Suprapubic skin (tissue), 4 donors: ENCODE data around the gene GNB1L. TPM values are rescaled to one million over a fixed set of nuclear protein-coding genes. Genes with fewer than 3 reads are reported as not detected.
A peak's percentile ranks its signal among the peaks of the same experiment; 100 is the strongest.
"Not testable (repeated sequence)": the region's sequence is repeated elsewhere in the genome, so short reads cannot be mapped to it uniquely, and the experiment has no call there.

ENCODE experiments used
- DNase-seq, 2 donors: peaks; one replicate each; pipeline ENCODE4 v3.0.0-alpha.2; 2019; ENCODE audit warnings: low spot score in 2 of 2
- H3K27ac ChIP-seq: fragments of 200-600 bp; sonication (generic); one replicate; pipeline ENCODE4 v1.5.1; 2019
- H3K27me3 ChIP-seq: fragments of 200-600 bp; sonication (generic); one replicate; pipeline ENCODE4 v1.5.1; 2019
- H3K36me3 ChIP-seq: fragments of 200-600 bp; sonication (generic); one replicate; pipeline ENCODE4 v1.5.1; 2019
- H3K4me1 ChIP-seq: fragments of 200-600 bp; sonication (generic); one replicate; pipeline ENCODE4 v1.5.1; 2019
- H3K4me3 ChIP-seq: fragments of 200-600 bp; sonication (generic); one replicate; pipeline ENCODE4 v1.5.1; 2019; ENCODE audit warnings: mild to moderate bottlenecking
- H3K9me3 ChIP-seq: fragments of 200-600 bp; sonication (generic); one replicate; pipeline ENCODE4 v1.5.1; 2019
- EP300 ChIP-seq: sonication (generic); formaldehyde crosslinking; IDR thresholded peaks from one replicate; pipeline ENCODE4 v1.6.1; 2017; ENCODE audit warnings: antibody characterized with exemption
- POLR2A ChIP-seq, 2 donors: fragments of 450-650 bp; IDR thresholded peaks; one replicate each; pipeline ENCODE4 v1.6.1; 2017; ENCODE audit warnings: antibody characterized with exemption in 2 of 2, mild to moderate bottlenecking in 2 of 2, moderate library complexity in 2 of 2
- POLR2AphosphoS5 ChIP-seq, 3 donors: sonication (generic); formaldehyde crosslinking; IDR thresholded peaks; one replicate each; pipeline ENCODE4 v1.6.1; 2017; ENCODE audit warnings: antibody characterized with exemption in 3 of 3
- WGBS: methylation state at CpG from one replicate; pipeline ENCODE4 v1.1.5; 2018; 5-methylcytosine and 5-hydroxymethylcytosine counted together
- total RNA-seq, 4 donors: library from RNA; depleted of rRNA; stranded (reverse); fragments of >200 nt; gene quantifications; one replicate each; pipeline ENCODE4 v1.1.0, GENCODE V29; 2016
- TF ChIP-seq, protein P1 (sequence below), 2 donors: fragments of 200-600 bp in 1 of 2; fragments of 450-650 bp in 1 of 2; sonication (generic) in 1 of 2; IDR thresholded peaks; one replicate each; pipeline ENCODE4 v1.5.1; 2016 to 2019; ENCODE audit warnings: antibody characterized with exemption in 2 of 2, mild to moderate bottlenecking in 1 of 2, moderate library complexity in 1 of 2

The GNB1L gene
- total RNA-seq, 4 donors from 2014 or later, result 6.3 to 14.6 (median 10.9) TPM

DNA sequence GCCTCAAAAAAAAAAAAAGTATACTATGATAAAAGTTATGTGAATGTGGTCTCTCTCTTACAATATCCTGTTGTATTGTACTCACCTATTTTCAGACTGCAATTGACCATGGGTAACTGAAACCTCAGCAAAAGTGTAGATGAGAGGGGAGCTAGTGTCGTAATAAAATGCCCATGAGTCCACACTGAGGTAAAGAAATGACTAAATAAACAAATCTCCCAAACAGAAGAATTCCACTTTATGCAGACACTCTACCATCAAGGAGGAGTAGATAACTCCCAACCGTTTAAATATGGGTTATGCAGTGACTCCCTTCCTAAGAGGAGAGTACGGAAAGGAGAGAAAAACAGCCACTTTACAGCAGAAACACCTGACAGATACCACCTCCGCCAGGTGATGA is 14.6 kb downstream of the GNB1L start:
- peaks cover 33% of the 10 kb centered on the region for H3K4me1 ChIP-seq
- H3K27me3 ChIP-seq, result no peaks in the 10 kb centered on the region
- H3K4me3 ChIP-seq, result no peak overlapping the region
- TF ChIP-seq POLR2A (IDR thresholded peaks at IDR 0.05) (no peak), EP300 (no peak), POLR2AphosphoS5 (IDR thresholded peaks at IDR 0.05) (no peak)
- TF ChIP-seq, protein P1, sequence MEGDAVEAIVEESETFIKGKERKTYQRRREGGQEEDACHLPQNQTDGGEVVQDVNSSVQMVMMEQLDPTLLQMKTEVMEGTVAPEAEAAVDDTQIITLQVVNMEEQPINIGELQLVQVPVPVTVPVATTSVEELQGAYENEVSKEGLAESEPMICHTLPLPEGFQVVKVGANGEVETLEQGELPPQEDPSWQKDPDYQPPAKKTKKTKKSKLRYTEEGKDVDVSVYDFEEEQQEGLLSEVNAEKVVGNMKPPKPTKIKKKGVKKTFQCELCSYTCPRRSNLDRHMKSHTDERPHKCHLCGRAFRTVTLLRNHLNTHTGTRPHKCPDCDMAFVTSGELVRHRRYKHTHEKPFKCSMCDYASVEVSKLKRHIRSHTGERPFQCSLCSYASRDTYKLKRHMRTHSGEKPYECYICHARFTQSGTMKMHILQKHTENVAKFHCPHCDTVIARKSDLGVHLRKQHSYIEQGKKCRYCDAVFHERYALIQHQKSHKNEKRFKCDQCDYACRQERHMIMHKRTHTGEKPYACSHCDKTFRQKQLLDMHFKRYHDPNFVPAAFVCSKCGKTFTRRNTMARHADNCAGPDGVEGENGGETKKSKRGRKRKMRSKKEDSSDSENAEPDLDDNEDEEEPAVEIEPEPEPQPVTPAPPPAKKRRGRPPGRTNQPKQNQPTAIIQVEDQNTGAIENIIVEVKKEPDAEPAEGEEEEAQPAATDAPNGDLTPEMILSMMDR (IDR thresholded peaks at IDR 0.05), result no peak
- DNase-seq, result no peak
- no peak overlapping the region for H3K27ac ChIP-seq
- no peaks in the 10 kb centered on the region for H3K9me3 ChIP-seq
- 95% methylated on average over 4 of the region's 4 CpGs for WGBS
- H3K36me3 ChIP-seq, result no peaks in the 10 kb centered on the region

DNA sequence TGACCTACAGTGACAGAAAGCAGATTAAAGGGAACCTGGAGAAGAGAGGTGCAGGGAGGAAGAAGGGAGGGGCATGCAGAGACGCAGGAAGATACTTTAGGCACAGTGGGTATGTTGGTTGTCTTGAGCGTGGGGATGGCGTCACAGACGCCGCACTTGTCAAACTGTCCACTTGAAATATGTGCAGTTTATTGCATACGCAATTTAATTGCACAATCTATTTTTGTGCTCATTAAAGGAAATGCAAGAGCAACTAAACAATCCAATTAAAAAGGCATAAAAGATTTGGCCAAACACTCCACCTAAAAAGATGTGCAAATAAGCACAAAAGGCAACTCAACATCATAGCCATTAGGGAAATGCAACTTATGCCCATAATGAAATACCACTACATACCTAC is 16.8 kb downstream of the GNB1L start:
- Histone ChIP-seq H3K27ac (no peak overlapping the region), H3K4me1 (peaks cover 15% of the 10 kb centered on the region), H3K36me3 (no peaks in the 10 kb centered on the region), H3K27me3 (no peaks in the 10 kb centered on the region), H3K9me3 (no peaks in the 10 kb centered on the region), H3K4me3 (no peak overlapping the region)
- no peak for TF ChIP-seq POLR2A (IDR thresholded peaks at IDR 0.05)
- TF ChIP-seq POLR2AphosphoS5 (IDR thresholded peaks at IDR 0.05), result no peak
- TF ChIP-seq, protein P1 (IDR thresholded peaks at IDR 0.05), result no peak
- no peak for TF ChIP-seq EP300
- no peak for DNase-seq
- 89% methylated on average over 6 of the region's 6 CpGs for WGBS

DNA sequence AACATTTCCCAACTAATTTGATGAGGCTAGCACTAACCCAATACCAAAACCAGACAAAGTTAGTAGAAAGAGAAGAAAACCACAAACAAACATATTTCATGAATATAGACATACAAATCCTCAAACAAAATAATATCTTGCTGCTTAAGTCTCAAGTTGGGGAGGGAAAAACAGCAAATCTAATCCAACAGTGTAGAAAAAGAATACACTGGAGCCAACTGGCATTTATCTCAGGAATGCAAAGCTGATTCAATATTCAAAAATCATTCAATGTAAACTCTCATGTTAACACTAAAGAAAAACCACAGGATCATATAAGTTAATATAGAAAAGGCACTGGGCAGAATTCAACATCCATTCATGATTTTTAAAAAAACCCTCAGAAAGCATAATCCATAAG is 18.2 kb downstream of the GNB1L start:
- Histone ChIP-seq H3K4me3 (no peak overlapping the region), H3K4me1 (peaks cover 8% of the 10 kb centered on the region), H3K27ac (no peak overlapping the region), H3K27me3 (no peaks in the 10 kb centered on the region), H3K9me3 (no peaks in the 10 kb centered on the region), H3K36me3 (no peaks in the 10 kb centered on the region)
- no peak for DNase-seq
- no peak for TF ChIP-seq POLR2A (IDR thresholded peaks at IDR 0.05)
- TF ChIP-seq EP300, result no peak
- TF ChIP-seq, protein P1 (IDR thresholded peaks at IDR 0.05), result no peak
- no peak for TF ChIP-seq POLR2AphosphoS5 (IDR thresholded peaks at IDR 0.05)

DNA sequence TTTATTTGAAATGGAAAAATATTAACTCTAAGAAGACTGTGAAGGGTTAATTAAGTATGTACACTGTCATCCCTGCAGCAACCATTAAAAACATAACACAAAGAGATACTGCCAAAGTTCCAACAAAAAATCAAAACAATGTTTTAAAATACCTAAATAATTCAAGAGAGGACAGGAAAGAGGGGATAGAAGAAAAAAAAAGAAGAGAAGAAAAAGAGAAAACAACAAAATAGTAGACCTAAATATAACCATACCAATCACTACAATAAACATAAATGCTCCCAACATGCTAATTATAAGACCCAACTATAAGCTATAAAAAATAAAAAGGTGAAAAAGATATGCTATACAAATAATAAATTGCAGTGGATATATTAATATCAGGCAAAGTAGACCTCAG is 20.1 kb downstream of the GNB1L start:
- no peaks in the 10 kb centered on the region for H3K27me3 ChIP-seq
- DNase-seq, result no peak

DNA sequence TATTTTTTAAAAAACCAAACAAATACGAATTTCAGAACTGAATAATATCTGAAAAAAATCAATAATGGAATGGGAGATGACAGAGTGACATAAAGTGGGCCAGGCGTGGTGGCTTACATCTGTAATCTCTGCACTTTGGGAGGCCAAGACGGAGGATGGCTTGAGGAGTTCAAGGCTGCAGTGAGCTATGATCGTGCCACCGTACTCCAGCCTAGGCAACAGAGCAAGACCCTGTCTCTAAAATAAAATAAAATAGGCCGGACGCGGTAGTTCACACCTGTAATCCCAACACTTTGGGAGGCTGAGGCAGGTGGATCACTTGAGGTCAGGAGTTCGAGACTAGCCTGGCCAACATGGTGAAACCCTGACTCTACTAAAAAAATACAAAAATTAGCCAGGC is 21.3 kb downstream of the GNB1L start:
- 92% methylated on average over 9 of the region's 9 CpGs for WGBS
- not testable (repeated sequence) for DNase-seq, H3K4me1 ChIP-seq, H3K27me3 ChIP-seq, H3K4me3 ChIP-seq, H3K27ac ChIP-seq, H3K9me3 ChIP-seq, H3K36me3 ChIP-seq

More for the DNA sequence above, 20.1 kb downstream of the GNB1L start:
- Histone ChIP-seq H3K27ac (no peak overlapping the region), H3K9me3 (no peaks in the 10 kb centered on the region), H3K36me3 (no peaks in the 10 kb centered on the region), H3K4me3 (no peak overlapping the region), H3K4me1 (peaks cover 8% of the 10 kb centered on the region)
- TF ChIP-seq, protein P1 (IDR thresholded peaks at IDR 0.05), result no peak
- TF ChIP-seq POLR2AphosphoS5 (IDR thresholded peaks at IDR 0.05) (no peak), EP300 (no peak)

DNA sequence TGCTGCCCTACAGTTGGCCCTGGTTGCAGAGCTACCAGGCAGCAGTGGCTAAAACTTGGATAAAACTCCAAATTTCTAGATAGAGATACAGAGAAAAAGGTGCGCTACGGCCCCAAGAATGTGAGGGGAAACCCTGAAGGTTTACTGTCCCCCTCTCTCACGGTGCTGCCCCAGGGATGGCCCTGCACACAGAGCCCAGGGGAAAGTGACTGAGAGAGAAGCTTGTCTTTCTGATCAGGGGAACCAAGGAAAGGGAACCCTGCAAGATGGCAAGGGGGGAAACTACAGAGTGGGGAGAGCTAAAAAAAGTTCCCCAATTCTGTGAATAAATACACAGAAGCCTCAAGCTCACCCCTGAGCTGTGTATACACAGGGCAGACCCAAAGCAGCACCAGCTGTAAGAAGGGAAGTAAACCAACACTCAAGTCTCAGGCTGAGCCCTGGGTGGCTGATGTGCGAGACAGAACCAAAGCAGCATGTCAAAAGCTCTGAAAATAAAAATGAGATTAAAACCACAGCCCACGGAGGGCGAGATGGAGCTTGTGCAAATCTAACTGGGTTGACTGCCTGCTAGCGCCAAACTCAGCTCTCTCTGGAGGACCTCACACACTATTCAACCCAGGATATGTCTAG is 22.1 kb downstream of the GNB1L start:
- H3K9me3 ChIP-seq, result no peaks in the 10 kb centered on the region
- TF ChIP-seq, protein P1 (IDR thresholded peaks at IDR 0.05), result no peak
- TF ChIP-seq EP300 (no peak), POLR2AphosphoS5 (IDR thresholded peaks at IDR 0.05) (no peak), POLR2A (IDR thresholded peaks at IDR 0.05) (no peak)
- no peak overlapping the region for H3K4me3 ChIP-seq
- DNase-seq, result peak in 1 of 2 donors; percentile 64
- 56% methylated on average over 7 of the region's 7 CpGs for WGBS
- no peak overlapping the region for H3K27ac ChIP-seq
- H3K27me3 ChIP-seq, result no peaks in the 10 kb centered on the region
- H3K36me3 ChIP-seq, result no peaks in the 10 kb centered on the region
- peaks cover 8% of the 10 kb centered on the region for H3K4me1 ChIP-seq

DNA sequence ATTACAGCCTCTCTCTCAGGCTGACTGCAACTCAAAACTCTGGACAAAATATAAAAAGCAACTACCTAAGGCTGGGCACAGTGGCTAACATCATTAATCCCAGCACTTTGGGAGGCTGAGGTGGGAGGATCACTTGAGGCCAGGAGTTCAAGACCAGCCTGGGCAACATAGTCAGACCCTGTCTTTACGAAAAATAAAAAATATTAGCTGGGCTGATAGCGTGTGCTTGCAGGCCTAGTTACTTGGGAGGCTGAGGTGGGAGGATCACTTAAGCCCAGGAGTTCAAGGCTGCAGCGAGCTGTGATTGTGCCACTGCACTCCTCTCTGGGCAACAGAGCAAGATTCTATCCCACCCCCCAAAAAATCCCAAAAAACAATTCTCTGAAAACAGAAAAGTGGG is 22.7 kb downstream of the GNB1L start:
- DNase-seq, H3K27me3 ChIP-seq, H3K36me3 ChIP-seq, H3K9me3 ChIP-seq, H3K27ac ChIP-seq, H3K4me1 ChIP-seq, H3K4me3 ChIP-seq: not testable (repeated sequence)
- WGBS, result 97% methylated on average over 3 of the region's 3 CpGs
